Suprapubic skin (tissue), 4 donors: Measurements from ENCODE around the gene UBXN6. TPM values are rescaled to one million over a fixed set of nuclear protein-coding genes. Genes with fewer than 3 reads are reported as not detected.

Source experiments
- DNase-seq, 2 donors: peaks; one replicate each; pipeline ENCODE4 v3.0.0-alpha.2; 2019; ENCODE audit warnings: low spot score in 2 of 2
- H3K27ac ChIP-seq: fragments of 200-600 bp; sonication (generic); one replicate; pipeline ENCODE4 v1.5.1; 2019
- H3K27me3 ChIP-seq: fragments of 200-600 bp; sonication (generic); one replicate; pipeline ENCODE4 v1.5.1; 2019
- H3K36me3 ChIP-seq: fragments of 200-600 bp; sonication (generic); one replicate; pipeline ENCODE4 v1.5.1; 2019
- H3K4me1 ChIP-seq: fragments of 200-600 bp; sonication (generic); one replicate; pipeline ENCODE4 v1.5.1; 2019
- H3K4me3 ChIP-seq: fragments of 200-600 bp; sonication (generic); one replicate; pipeline ENCODE4 v1.5.1; 2019; ENCODE audit warnings: mild to moderate bottlenecking
- H3K9me3 ChIP-seq: fragments of 200-600 bp; sonication (generic); one replicate; pipeline ENCODE4 v1.5.1; 2019
- CTCF ChIP-seq, 2 donors: fragments of 200-600 bp in 1 of 2; fragments of 450-650 bp in 1 of 2; sonication (generic) in 1 of 2; IDR thresholded peaks; one replicate each; pipeline ENCODE4 v1.5.1; 2016 to 2019; ENCODE audit warnings: antibody characterized with exemption in 2 of 2, mild to moderate bottlenecking in 1 of 2, moderate library complexity in 1 of 2
- EP300 ChIP-seq: sonication (generic); formaldehyde crosslinking; IDR thresholded peaks from one replicate; pipeline ENCODE4 v1.6.1; 2017; ENCODE audit warnings: antibody characterized with exemption
- POLR2A ChIP-seq, 2 donors: fragments of 450-650 bp; IDR thresholded peaks; one replicate each; pipeline ENCODE4 v1.6.1; 2017; ENCODE audit warnings: antibody characterized with exemption in 2 of 2, mild to moderate bottlenecking in 2 of 2, moderate library complexity in 2 of 2
- POLR2AphosphoS5 ChIP-seq, 3 donors: sonication (generic); formaldehyde crosslinking; IDR thresholded peaks; one replicate each; pipeline ENCODE4 v1.6.1; 2017; ENCODE audit warnings: antibody characterized with exemption in 3 of 3
- WGBS: methylation state at CpG from one replicate; pipeline ENCODE4 v1.1.5; 2018; 5-methylcytosine and 5-hydroxymethylcytosine counted together
- total RNA-seq, 4 donors: library from RNA; depleted of rRNA; stranded (reverse); fragments of >200 nt; gene quantifications; one replicate each; pipeline ENCODE4 v1.1.0, GENCODE V29; 2016

UBXN6 gene
- total RNA-seq, 4 donors from 2014 or later: 108 to 257 (median 167) TPM

- Histone ChIP-seq H3K27me3 (no peaks in the 10 kb centered on the region), H3K36me3 (peaks cover 54% of the 10 kb centered on the region), H3K4me1 (no peaks in the 10 kb centered on the region), H3K9me3 (no peaks in the 10 kb centered on the region), H3K4me3 (no peak overlapping the region), H3K27ac (no peak overlapping the region)
- 80% methylated on average over 11 of the region's 15 CpGs for WGBS
- DNase-seq: no peak
- no peak for TF ChIP-seq POLR2A (IDR thresholded peaks at IDR 0.05)
Measured at GRCh38 chr19:4504891-4505569, 47.4 kb upstream of the UBXN6 start.

- DNase-seq: no peak
- H3K4me1 ChIP-seq: no peaks in the 10 kb centered on the region
- TF ChIP-seq POLR2AphosphoS5 (IDR thresholded peaks at IDR 0.05) (no peak), CTCF (IDR thresholded peaks at IDR 0.05) (no peak), POLR2A (IDR thresholded peaks at IDR 0.05) (no peak), EP300 (no peak)
- 40% methylated on average over 2 of the region's 23 CpGs for WGBS
- H3K4me3 ChIP-seq: no peak overlapping the region
- no peak overlapping the region for H3K27ac ChIP-seq
- peaks cover 62% of the 10 kb centered on the region for H3K36me3 ChIP-seq
- no peaks in the 10 kb centered on the region for H3K27me3 ChIP-seq
- no peaks in the 10 kb centered on the region for H3K9me3 ChIP-seq
Measured at GRCh38 chr19:4504297-4504701, 46.7 kb upstream of the UBXN6 start.

- Histone ChIP-seq H3K4me3 (no peak overlapping the region), H3K4me1 (no peaks in the 10 kb centered on the region), H3K36me3 (peaks cover 67% of the 10 kb centered on the region), H3K27me3 (no peaks in the 10 kb centered on the region), H3K27ac (no peak overlapping the region), H3K9me3 (no peaks in the 10 kb centered on the region)
- 88% methylated on average over 10 of the region's 10 CpGs for WGBS
- no peak for TF ChIP-seq CTCF (IDR thresholded peaks at IDR 0.05)
- no peak for TF ChIP-seq POLR2AphosphoS5 (IDR thresholded peaks at IDR 0.05)
- TF ChIP-seq POLR2A (IDR thresholded peaks at IDR 0.05): no peak
- TF ChIP-seq EP300: no peak
- no peak for DNase-seq
Measured at GRCh38 chr19:4503825-4504170, 46.2 kb upstream of the UBXN6 start.

GRCh38 chr19:4503132-4503824 is 45.7 kb upstream of the UBXN6 start:
- H3K27ac ChIP-seq: no peak overlapping the region
- H3K4me3 ChIP-seq: no peak overlapping the region
- whole genome bisulfite sequencing: 62% methylated on average over 3 of the region's 25 CpGs

GRCh38 chr19:4502282-4503131 is 44.9 kb upstream of the UBXN6 start:
- Histone ChIP-seq H3K27ac (no peak overlapping the region), H3K4me1 (no peaks in the 10 kb centered on the region), H3K4me3 (no peak overlapping the region), H3K9me3 (no peaks in the 10 kb centered on the region), H3K36me3 (peaks cover 80% of the 10 kb centered on the region), H3K27me3 (no peaks in the 10 kb centered on the region)
- WGBS: 80% methylated on average over 14 of the region's 37 CpGs
- no peak for DNase-seq
- TF ChIP-seq CTCF (IDR thresholded peaks at IDR 0.05) (no peak), POLR2A (IDR thresholded peaks at IDR 0.05) (no peak), POLR2AphosphoS5 (IDR thresholded peaks at IDR 0.05) (no peak), EP300 (no peak)

More at GRCh38 chr19:4503132-4503824, 45.7 kb upstream of the UBXN6 start:
- no peaks in the 10 kb centered on the region for H3K27me3 ChIP-seq
- TF ChIP-seq EP300: no peak
- TF ChIP-seq POLR2A (IDR thresholded peaks at IDR 0.05): no peak
- TF ChIP-seq POLR2AphosphoS5 (IDR thresholded peaks at IDR 0.05): no peak
- TF ChIP-seq CTCF (IDR thresholded peaks at IDR 0.05): no peak
- peaks cover 72% of the 10 kb centered on the region for H3K36me3 ChIP-seq
- no peaks in the 10 kb centered on the region for H3K9me3 ChIP-seq
- no peak for DNase-seq
- no peaks in the 10 kb centered on the region for H3K4me1 ChIP-seq
